Measurements from ENCODE around the gene NCOA3.

DNA sequence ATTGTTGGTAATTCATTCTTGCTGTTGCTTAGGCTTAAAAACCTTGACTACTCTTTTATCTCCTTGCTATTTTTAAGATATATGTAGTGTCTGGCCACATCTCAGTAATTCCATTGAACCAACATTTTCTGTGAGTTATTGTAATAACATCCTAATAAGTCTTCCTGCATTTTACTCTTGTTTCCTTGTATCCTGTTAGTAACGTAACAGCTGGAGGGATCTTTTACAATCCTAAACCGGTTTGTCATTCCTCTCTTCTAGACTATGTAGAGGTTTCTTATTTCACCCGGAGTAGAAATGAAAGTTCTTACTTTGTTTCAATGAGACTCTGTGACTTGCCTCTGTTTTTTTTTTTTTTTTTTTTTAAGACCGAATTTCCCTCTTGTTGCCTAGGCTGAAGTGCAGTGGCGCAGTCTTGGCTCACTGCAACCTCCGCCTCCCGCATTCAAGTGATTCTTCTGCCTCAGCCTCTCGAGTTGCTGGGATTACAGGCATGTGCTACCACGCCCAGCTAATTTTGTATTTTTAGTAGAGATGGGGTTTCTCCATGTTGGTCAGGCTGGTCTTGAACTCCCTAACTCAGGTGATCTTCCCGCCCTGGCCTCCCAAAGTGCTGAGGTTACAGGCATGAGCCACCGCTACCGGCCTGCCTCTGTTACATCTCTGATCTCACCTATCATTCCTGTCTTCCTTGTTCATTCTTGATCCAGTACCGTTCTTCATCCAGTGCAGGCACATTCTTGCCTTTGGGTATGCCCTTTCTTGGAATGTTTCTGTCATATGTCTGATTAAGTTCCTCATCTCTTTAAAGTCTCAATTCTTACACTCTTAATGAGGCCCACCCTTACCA, 44.7 kb downstream of the NCOA3 start:
- TF ChIP-seq, protein P1, sequence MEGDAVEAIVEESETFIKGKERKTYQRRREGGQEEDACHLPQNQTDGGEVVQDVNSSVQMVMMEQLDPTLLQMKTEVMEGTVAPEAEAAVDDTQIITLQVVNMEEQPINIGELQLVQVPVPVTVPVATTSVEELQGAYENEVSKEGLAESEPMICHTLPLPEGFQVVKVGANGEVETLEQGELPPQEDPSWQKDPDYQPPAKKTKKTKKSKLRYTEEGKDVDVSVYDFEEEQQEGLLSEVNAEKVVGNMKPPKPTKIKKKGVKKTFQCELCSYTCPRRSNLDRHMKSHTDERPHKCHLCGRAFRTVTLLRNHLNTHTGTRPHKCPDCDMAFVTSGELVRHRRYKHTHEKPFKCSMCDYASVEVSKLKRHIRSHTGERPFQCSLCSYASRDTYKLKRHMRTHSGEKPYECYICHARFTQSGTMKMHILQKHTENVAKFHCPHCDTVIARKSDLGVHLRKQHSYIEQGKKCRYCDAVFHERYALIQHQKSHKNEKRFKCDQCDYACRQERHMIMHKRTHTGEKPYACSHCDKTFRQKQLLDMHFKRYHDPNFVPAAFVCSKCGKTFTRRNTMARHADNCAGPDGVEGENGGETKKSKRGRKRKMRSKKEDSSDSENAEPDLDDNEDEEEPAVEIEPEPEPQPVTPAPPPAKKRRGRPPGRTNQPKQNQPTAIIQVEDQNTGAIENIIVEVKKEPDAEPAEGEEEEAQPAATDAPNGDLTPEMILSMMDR (conservative IDR thresholded peaks at IDR 0.05 in 1 of 2, IDR thresholded peaks at IDR 0.05 in 1 of 2; ENCODE audit: low read depth in 1 of 2, low read length in 2 of 2) = no peak
- no peak for TF ChIP-seq EZH2 (IDR thresholded peaks at IDR 0.05; ENCODE audit: low read length, missing control alignments)
